Measurements from ENCODE around the gene MYO10. TPM values are rescaled to one million over a fixed set of nuclear protein-coding genes. Genes with fewer than 3 reads are reported as not detected.

The MYO10 gene
- total RNA-seq, 2 donors from 2014 or later = not detected

- H3K4me1 Mint-ChIP-seq (ENCODE audit: low read depth in 2 of 2) = no peaks in the 10 kb centered on the region
- no peak overlapping the region for H3K4me3 Mint-ChIP-seq
- DNase-seq (ENCODE audit: low spot score) = no peak
- peaks cover 2% of the 10 kb centered on the region for H3K9me3 Mint-ChIP-seq
- peaks cover 0 to 3% of the 10 kb centered on the region in 2 donors for H3K27me3 Mint-ChIP-seq
- no peak for ATAC-seq
- no peak overlapping the region for H3K27ac Mint-ChIP-seq
- no peaks in the 10 kb centered on the region for H3K36me3 Mint-ChIP-seq
Measured at GRCh38 chr5:16897284-16897704, 38.8 kb downstream of the MYO10 start.

DNA sequence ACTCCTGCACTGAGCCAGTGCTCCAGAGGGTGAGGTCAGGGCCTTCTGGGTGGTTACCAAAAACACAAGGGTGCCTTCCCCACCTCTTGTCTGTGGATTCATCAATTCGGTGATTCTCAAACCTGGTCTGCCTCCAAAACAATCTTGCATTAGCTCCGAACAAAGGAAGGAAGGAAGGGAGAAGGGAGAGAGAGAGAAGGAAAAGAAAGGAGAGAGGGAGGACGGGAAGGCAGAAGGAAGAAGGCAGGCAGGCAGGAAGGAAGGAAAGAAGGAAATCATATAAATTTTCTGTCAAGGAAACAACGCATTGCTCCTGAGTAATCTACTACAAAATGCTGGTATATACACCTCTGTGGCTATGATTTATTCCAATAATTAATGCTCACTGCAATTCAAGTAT, 39.3 kb downstream of the MYO10 start:
- no peak for ATAC-seq
- H3K4me1 Mint-ChIP-seq (ENCODE audit: low read depth in 2 of 2) = no peaks in the 10 kb centered on the region
- H3K36me3 Mint-ChIP-seq = no peaks in the 10 kb centered on the region
- H3K9me3 Mint-ChIP-seq = peaks cover 2% of the 10 kb centered on the region
- DNase-seq (ENCODE audit: low spot score) = no peak
- no peak overlapping the region for H3K4me3 Mint-ChIP-seq
- H3K27ac Mint-ChIP-seq = no peak overlapping the region
- peaks cover 0 to 3% of the 10 kb centered on the region in 2 donors for H3K27me3 Mint-ChIP-seq

DNA sequence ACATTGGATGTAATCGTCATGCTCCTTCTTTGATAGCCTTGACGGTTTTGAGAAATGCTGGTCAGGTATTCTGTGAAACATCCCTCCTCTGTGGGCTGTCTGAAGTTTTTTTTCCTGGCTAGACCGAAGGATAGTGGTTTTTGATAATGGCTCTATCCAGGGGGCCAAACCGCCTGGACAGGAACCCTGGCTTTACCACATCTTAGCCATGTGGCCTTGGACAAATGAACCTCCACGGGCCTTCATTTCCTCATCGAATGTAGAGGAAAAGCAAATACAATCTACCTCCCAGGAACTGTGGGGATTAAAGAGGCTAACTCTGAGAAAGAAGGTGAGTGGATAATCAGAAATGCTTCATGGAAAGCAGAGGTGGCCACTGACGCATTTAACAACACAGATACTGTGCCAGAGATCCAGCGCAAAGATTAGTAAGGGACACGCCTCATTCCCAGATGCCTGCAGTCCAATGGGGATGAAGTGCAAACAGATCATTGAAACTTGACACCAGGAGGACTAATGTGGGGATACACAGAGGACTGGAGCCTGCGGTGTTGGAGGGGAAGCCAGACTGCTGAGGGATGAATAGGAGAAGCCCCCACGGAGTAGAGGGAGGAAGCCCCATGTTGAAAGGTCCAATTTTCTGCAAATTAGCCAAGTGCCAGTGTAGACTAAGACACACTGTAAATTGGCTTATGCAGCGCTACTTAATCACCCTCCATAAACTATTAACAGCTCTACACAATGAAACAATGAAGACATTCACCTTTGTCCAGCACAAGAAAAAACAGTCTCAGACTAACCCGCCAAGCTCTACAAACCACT, 41.6 kb downstream of the MYO10 start:
- DNase-seq (ENCODE audit: low spot score) (no peak), ATAC-seq (no peak)
- no peaks in the 10 kb centered on the region for H3K9me3 Mint-ChIP-seq
- H3K4me1 Mint-ChIP-seq (ENCODE audit: low read depth in 2 of 2) = no peaks in the 10 kb centered on the region
- H3K36me3 Mint-ChIP-seq = no peaks in the 10 kb centered on the region
- peaks cover 0 to 3% of the 10 kb centered on the region in 2 donors for H3K27me3 Mint-ChIP-seq
- no peak overlapping the region for H3K4me3 Mint-ChIP-seq
- H3K27ac Mint-ChIP-seq = no peak overlapping the region

- ATAC-seq = no peak
- Mint-ChIP-seq H3K9me3 (no peaks in the 10 kb centered on the region), H3K4me1 (ENCODE audit: low read depth in 2 of 2) (no peaks in the 10 kb centered on the region), H3K4me3 (no peak overlapping the region), H3K27me3 (no peaks in the 10 kb centered on the region), H3K27ac (no peak overlapping the region), H3K36me3 (no peaks in the 10 kb centered on the region)
- DNase-seq (ENCODE audit: low spot score) = no peak
Measured at GRCh38 chr5:16891033-16891432, 45.1 kb downstream of the MYO10 start.

- no peak overlapping the region for H3K27ac Mint-ChIP-seq
- no peaks in the 10 kb centered on the region for H3K36me3 Mint-ChIP-seq
- ATAC-seq = no peak
- no peaks in the 10 kb centered on the region for H3K4me1 Mint-ChIP-seq (ENCODE audit: low read depth in 2 of 2)
- no peak for DNase-seq (ENCODE audit: low spot score)
- no peaks in the 10 kb centered on the region for H3K27me3 Mint-ChIP-seq
- no peak overlapping the region for H3K4me3 Mint-ChIP-seq
- H3K9me3 Mint-ChIP-seq = no peaks in the 10 kb centered on the region
Measured at GRCh38 chr5:16889972-16890519, 46.0 kb downstream of the MYO10 start.

DNA sequence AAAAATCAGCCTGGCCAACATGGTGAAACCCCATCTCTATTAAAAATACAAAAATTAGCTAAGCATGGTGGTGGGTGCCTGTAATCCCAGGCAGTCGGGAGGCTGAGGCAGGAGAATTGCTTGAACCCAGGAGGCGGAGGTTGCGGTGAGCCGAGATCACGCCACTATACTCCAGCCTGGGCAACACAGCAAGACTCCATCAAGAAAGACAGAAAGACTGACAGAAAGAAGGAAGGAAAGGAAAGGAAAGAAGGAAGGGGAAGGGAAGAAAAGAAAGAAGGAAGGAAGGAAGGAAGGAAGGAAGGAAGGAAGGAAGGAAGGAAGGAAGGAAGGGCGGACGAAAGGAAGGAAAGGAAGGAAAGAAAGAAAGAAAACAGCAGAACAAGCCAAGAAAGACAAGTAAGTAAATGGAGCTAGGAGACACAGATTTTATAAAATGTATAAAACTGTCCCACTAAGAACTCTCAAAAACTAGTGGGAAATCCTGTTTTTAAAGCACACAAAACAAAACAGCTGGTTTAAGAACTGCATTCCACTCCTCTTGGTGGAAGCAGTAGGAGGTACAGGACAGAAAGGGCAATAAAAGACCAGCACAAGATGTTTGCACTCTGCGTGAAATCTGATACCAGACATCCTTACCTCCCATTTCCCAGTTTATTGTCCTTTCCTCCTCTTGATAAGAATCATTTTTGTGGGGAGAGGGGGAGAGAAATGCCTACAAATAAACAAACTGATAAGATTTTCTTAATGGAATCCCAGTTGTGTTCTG, 46.7 kb downstream of the MYO10 start:
- H3K27ac Mint-ChIP-seq = no peak overlapping the region
- H3K36me3 Mint-ChIP-seq = no peaks in the 10 kb centered on the region
- H3K9me3 Mint-ChIP-seq = no peaks in the 10 kb centered on the region
- H3K4me1 Mint-ChIP-seq (ENCODE audit: low read depth in 2 of 2) = no peaks in the 10 kb centered on the region
- DNase-seq (ENCODE audit: low spot score) = no peak
- no peak for ATAC-seq
- no peaks in the 10 kb centered on the region for H3K27me3 Mint-ChIP-seq
- no peak overlapping the region for H3K4me3 Mint-ChIP-seq

DNA sequence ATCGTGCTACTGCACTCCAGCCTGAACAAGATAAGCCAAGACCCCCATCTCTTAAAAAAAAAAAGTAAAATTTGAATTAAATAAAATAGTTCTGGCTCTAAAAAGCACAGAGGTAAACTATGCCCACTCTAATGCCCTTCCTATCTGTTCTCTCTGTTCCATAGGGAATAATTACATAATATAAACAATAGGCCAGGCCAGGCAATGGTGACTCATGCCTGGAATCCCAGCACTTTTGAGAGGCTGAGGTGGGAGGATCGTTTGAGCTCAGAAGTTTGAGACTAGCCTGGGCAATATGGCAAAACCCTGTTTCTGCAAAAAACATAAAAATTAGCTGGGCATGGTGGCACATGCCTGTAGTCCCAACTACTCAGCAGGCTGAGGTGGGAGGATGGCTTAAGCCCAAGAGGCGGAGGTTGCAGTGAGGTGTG, 47.4 kb downstream of the MYO10 start:
- ATAC-seq = no peak
- Mint-ChIP-seq H3K27ac (no peak overlapping the region), H3K4me3 (no peak overlapping the region), H3K36me3 (no peaks in the 10 kb centered on the region), H3K4me1 (ENCODE audit: low read depth in 2 of 2) (no peaks in the 10 kb centered on the region), H3K9me3 (no peaks in the 10 kb centered on the region), H3K27me3 (no peaks in the 10 kb centered on the region)
- no peak for DNase-seq (ENCODE audit: low spot score)

GRCh38 chr5:16886793-16887345, 49.2 kb downstream of the MYO10 start:
- no peaks in the 10 kb centered on the region for H3K4me1 Mint-ChIP-seq (ENCODE audit: low read depth in 2 of 2)
- DNase-seq (ENCODE audit: low spot score) (no peak), ATAC-seq (no peak)
- no peak overlapping the region for H3K4me3 Mint-ChIP-seq
- H3K36me3 Mint-ChIP-seq = no peaks in the 10 kb centered on the region
- H3K27me3 Mint-ChIP-seq = no peaks in the 10 kb centered on the region
- no peaks in the 10 kb centered on the region for H3K9me3 Mint-ChIP-seq
- no peak overlapping the region for H3K27ac Mint-ChIP-seq

GRCh38 chr5:16886366-16886736, 49.7 kb downstream of the MYO10 start:
- ATAC-seq = no peak
- DNase-seq (ENCODE audit: low spot score) = no peak
- Mint-ChIP-seq H3K36me3 (no peaks in the 10 kb centered on the region), H3K27me3 (no peaks in the 10 kb centered on the region), H3K9me3 (no peaks in the 10 kb centered on the region), H3K27ac (no peak overlapping the region), H3K4me1 (ENCODE audit: low read depth in 2 of 2) (no peaks in the 10 kb centered on the region), H3K4me3 (no peak overlapping the region)

GRCh38 chr5:16885635-16886365, 50.3 kb downstream of the MYO10 start:
- Mint-ChIP-seq H3K27me3 (no peaks in the 10 kb centered on the region), H3K9me3 (peaks cover 2% of the 10 kb centered on the region), H3K4me3 (no peak overlapping the region), H3K4me1 (ENCODE audit: low read depth in 2 of 2) (no peaks in the 10 kb centered on the region), H3K36me3 (no peaks in the 10 kb centered on the region), H3K27ac (no peak overlapping the region)
- no peak for DNase-seq (ENCODE audit: low spot score)
- ATAC-seq = no peak

DNA sequence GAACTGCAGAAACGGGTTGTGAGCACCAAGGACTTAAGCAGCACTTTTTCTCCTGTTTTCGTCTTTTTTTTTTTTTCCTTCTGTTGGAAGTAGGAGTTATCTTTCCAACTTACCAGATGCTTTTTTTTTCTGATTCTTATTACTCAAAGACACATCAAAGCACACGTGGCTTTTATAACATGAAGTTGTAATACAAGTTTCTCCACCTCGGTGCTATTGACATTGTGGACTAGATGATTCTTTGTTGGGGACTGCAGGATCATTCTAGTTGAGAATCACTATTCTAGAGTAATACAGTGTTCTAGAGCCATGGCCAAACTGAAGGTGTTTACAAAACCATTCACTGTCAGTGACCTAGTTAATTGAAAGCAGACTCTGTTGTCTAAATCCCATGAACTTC, 51.5 kb downstream of the MYO10 start:
- Mint-ChIP-seq H3K4me3 (no peak overlapping the region), H3K27ac (no peak overlapping the region), H3K27me3 (no peaks in the 10 kb centered on the region), H3K4me1 (ENCODE audit: low read depth in 2 of 2) (no peaks in the 10 kb centered on the region), H3K36me3 (no peaks in the 10 kb centered on the region), H3K9me3 (peaks cover 4% of the 10 kb centered on the region)
- ATAC-seq (no peak), DNase-seq (ENCODE audit: low spot score) (no peak)

- H3K27me3 Mint-ChIP-seq = no peaks in the 10 kb centered on the region
- no peaks in the 10 kb centered on the region for H3K36me3 Mint-ChIP-seq
- DNase-seq (ENCODE audit: low spot score) (no peak), ATAC-seq (no peak)
- no peak overlapping the region for H3K27ac Mint-ChIP-seq
- H3K4me3 Mint-ChIP-seq = no peak overlapping the region
- no peaks in the 10 kb centered on the region for H3K4me1 Mint-ChIP-seq (ENCODE audit: low read depth in 2 of 2)
- H3K9me3 Mint-ChIP-seq = peaks cover 4% of the 10 kb centered on the region
Measured at GRCh38 chr5:16883806-16884205, 52.3 kb downstream of the MYO10 start.

DNA sequence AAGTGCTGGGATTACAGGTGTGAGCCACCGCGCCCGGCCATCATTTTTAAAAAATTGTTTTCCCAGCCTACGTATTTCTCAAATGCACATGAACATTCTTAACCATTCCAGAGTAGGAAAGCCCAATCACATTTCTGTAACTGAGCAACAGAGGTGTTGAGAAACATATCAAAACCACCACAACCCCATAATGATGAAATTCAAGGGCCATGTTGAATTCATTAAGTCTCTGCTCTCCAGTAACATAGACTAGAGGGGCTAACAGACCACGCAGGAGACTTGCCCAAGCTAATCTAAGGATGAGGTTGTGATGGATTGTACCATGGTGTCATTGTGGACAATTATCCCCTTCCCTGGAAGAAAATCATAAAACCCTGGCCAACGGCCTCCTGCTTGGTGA, 52.9 kb downstream of the MYO10 start:
- Mint-ChIP-seq H3K27ac (no peak overlapping the region), H3K9me3 (peaks cover 4% of the 10 kb centered on the region), H3K4me1 (ENCODE audit: low read depth in 2 of 2) (no peaks in the 10 kb centered on the region), H3K4me3 (no peak overlapping the region), H3K27me3 (no peaks in the 10 kb centered on the region), H3K36me3 (no peaks in the 10 kb centered on the region)
- no peak for DNase-seq (ENCODE audit: low spot score)
- ATAC-seq = no peak

All from natural killer cell treated with Interleukin-12 subunit alpha and Interleukin-12 subunit beta and Interleukin-15 and Interleukin-18, amount 100 ng/mL, for 72 hours (primary cell).